Ecto neural progenitor cell (in vitro differentiated cells): ENCODE results near the gene TRIP12.
"Not testable (repeated sequence)": the region's sequence is repeated elsewhere in the genome, so short reads cannot be mapped to it uniquely, and the experiment has no call there.

Experiments used
- DNase-seq: peaks from one replicate; pipeline ENCODE4 v3.0.0-alpha.2; 2018; ENCODE audit warnings: low spot score

TRIP12 gene

GRCh38 chr2:229920011-229920641 lies 1.7 kb downstream of the TRIP12 start:
- DNase-seq = peak; percentile 49

- DNase-seq = no peak
Measured at GRCh38 chr2:229917793-229918192, 4.0 kb downstream of the TRIP12 start.

DNA sequence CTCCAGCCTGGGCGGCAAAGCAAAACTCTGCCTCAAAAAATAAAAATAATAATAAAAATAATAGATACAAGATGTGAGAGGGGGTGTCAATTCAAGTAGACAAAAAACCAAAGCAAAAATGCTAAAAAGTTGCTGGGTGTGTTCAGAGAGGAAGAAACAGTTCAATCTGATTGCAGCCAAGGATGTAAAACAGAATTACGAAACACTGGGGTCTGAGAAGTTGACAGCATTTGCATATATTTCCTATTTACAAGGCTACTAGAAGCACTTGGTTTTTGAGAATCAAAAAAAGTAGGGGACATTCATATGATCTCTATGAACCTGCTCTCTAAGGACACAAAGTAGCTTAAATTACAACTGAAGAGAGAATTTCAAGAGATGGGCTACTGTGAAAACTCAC lies 7.6 kb downstream of the TRIP12 start:
- DNase-seq = no peak

DNA sequence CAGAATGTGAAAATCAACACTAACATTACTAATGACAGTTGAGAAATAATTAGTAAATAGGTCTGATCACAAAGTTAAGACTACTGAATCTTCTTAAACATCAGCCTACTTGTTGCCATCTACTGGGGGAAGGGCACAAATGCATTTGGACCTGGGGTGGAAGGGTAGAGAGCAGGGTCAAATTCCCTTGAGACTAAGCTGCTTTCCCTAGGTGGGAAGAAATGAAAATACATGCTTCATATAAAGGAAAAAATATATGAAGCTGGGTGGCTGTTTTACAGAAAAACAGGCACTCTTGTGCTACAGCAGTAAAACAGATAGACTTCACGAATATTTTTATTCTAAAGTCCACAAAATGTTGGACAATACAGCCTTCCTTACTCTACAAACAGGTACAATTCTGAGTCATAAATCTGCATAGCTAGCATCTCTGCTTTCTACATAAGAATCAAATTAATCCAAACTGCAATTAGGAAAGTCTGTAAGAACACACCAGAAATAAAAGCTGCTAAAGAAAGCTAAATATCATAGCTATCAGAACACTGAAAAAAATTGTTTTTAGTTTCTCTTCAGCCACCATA lies 10.9 kb downstream of the TRIP12 start:
- DNase-seq = no peak

- no peak for DNase-seq
Measured at GRCh38 chr2:229910147-229910831, 11.5 kb downstream of the TRIP12 start.

GRCh38 chr2:229909090-229909489 lies 12.7 kb downstream of the TRIP12 start:
- no peak for DNase-seq

- no peak for DNase-seq
Measured at GRCh38 chr2:229905601-229906000, 16.2 kb downstream of the TRIP12 start.

DNA sequence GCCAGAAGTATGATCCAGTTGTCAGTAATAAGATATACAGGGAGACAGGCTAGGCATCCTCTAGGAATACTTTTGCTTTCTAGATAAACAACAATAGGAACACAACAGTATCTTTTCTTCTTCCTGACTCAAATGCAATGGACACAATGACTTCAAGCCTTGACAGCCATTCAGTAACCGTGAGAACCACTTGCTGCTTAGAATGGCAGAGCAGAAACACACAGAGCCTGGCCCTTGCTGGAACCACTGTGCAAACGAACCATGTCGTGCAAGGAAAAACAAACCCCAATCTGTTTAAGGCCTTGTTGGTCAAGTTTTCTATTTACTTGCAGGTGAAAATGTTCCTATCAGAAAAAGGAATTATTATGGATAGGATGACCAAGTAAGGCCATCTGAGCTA lies 18.8 kb downstream of the TRIP12 start:
- DNase-seq = no peak

- DNase-seq = no peak
Measured at GRCh38 chr2:229901819-229902218, 20.0 kb downstream of the TRIP12 start.

GRCh38 chr2:229900514-229900913 lies 21.3 kb downstream of the TRIP12 start:
- not testable (repeated sequence) for DNase-seq

GRCh38 chr2:229900012-229900411 lies 21.8 kb downstream of the TRIP12 start:
- DNase-seq = no peak

- DNase-seq = no peak
Measured at GRCh38 chr2:229899604-229900003, 22.2 kb downstream of the TRIP12 start.

GRCh38 chr2:229896857-229897256 lies 25.0 kb downstream of the TRIP12 start:
- DNase-seq = no peak

GRCh38 chr2:229889023-229889422 lies 32.8 kb downstream of the TRIP12 start:
- no peak for DNase-seq

DNA sequence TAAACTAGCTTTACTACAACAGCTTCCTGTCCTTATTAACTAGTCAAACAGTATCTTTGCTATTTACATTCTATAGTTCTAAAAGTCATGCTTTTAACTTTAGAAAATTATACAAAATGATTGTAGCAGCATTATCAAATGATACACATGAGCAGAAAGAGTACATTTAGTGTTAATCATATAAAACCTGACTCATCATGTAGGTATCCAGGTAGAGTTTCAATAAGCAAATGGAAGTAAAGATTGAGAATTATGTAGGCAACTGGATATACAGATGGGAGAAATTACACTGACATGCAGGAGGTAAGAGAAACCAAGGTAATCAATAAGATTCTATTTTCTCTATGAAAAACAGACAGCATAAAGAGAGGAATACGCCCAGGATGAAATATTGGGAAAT lies 33.8 kb downstream of the TRIP12 start:
- no peak for DNase-seq

DNA sequence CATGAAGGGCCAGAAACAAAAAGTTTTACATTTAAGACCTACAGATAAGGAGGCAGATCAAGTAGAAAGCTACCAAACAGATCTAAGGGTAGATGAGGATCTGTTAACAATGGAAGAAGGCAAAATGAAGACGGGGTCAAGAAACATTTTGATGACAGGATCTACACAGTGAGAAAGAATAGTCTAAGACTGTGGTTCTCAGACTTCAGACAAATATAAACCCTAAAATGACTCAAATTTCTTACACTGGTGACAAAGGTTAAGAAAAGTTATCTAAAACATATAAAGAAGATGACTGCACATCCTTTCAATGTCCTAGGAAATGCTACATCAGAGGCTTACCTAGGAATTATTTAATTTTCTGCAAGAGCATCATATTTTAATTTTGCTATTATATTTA lies 34.4 kb downstream of the TRIP12 start:
- DNase-seq = no peak

DNA sequence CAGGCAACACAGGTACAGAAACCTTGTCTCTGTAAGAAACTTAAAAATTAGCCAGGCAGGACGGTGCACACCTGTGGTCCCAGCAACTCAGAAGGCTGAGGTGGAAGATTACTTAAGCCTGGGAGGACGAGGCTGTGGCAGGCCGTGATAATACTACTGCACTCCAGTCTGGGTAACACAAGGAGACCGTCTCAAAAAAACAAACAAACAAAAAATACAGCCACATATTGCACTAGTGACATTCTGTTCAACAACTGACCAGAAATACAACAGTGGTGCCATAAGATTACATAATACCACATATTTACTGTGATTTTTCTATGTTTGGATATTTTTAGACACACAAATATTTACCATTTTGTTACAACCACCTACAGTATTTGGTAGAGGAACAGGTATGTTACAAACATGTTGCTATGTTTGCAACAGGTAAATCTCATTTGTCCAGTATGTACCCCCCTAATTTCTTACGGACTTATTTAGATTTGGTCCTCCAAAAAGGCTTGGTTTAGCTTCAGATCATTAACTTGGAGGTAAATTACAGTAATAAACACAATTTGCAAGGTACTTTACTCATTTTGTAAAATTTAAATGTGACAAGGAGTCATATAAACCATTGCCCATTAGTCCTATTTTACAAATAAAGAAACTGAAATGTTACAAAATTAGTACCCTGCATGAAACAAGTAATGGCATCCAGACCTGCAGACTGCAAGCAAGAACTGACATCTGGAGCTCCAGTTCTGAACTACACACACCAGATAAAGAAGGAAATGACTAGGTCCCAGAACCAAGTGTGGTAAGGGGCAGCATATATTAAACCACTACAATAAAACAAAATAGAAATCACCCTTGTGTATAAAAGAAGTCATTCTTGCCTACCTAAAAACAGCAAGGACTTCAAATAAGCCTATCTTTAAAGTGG lies 36.8 kb downstream of the TRIP12 start:
- no peak for DNase-seq

- DNase-seq = no peak
Measured at GRCh38 chr2:229882583-229882982, 39.2 kb downstream of the TRIP12 start.

GRCh38 chr2:229880892-229881586 lies 40.8 kb downstream of the TRIP12 start:
- DNase-seq = no peak

DNA sequence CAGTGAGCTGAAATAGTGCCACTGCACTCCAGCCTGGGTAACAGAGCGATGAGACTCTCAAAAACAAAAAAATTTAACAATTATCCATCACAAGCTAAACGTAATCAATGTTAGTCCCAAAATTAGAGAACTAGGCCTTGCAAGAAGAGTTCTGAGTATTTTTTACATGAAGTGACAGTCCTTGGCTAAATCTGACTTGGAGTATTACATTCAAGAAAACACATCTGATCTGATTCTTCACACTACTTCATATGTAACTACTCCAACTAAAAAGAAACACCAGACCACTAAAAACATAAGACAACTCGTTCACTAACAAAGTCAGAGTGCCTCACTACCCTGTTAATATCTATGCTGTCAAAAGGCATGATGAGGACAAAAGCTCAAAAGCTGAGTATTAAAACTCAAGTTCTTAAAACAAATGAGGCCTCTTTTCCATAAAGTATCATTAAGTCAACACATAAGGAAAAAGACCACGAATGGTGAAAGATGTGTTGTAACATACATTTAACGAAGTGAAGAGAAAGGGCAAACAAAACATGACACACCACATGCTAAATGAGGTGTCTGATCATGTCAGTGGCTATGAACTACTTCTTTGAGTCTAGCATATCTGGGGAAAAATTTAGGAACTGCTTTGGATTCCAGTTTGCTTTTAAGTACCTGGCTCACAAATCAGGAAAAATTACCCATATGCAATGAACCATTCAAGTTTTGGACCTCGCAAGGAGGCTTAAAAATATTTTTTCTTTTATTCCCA lies 42.4 kb downstream of the TRIP12 start:
- DNase-seq = no peak

- no peak for DNase-seq
Measured at GRCh38 chr2:229875549-229875948, 46.3 kb downstream of the TRIP12 start.
